GM12872 (cell line): ENCODE data around the gene GFPT2.

Experiments
- CTCF ChIP-seq: IDR thresholded peaks from 3 replicates; pipeline ENCODE4 v1.5.1; 2011; ENCODE audit warnings: low read depth, mild to moderate bottlenecking, low read length, moderate library complexity; ENCODE audit not compliant: insufficient read depth

GFPT2 gene

GRCh38 chr5:180334751-180335613 lies 18.2 kb downstream of the GFPT2 start:
- no peak for TF ChIP-seq CTCF

GRCh38 chr5:180334176-180334575 lies 19.0 kb downstream of the GFPT2 start:
- no peak for TF ChIP-seq CTCF

GRCh38 chr5:180333661-180334060 lies 19.5 kb downstream of the GFPT2 start:
- TF ChIP-seq CTCF: no peak

DNA sequence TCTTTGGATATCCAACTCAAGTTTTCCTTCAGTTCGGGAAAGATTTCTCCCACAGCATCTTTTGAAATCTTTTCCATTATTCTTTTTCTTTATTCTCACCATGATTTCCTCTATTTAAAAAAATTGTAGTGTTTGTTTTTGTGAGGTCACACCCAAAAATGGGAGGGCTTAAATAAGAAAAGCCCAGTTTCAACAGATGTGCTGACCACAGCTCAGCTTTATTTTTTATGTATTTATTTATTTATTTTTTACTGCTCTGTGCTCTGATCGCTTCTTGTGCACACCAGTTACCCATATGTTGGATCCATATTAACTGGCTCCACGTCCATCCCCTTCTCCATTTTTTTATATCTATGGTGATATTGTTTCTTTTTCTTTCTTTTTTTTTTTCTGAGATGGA lies 20.3 kb downstream of the GFPT2 start:
- TF ChIP-seq CTCF: no peak

DNA sequence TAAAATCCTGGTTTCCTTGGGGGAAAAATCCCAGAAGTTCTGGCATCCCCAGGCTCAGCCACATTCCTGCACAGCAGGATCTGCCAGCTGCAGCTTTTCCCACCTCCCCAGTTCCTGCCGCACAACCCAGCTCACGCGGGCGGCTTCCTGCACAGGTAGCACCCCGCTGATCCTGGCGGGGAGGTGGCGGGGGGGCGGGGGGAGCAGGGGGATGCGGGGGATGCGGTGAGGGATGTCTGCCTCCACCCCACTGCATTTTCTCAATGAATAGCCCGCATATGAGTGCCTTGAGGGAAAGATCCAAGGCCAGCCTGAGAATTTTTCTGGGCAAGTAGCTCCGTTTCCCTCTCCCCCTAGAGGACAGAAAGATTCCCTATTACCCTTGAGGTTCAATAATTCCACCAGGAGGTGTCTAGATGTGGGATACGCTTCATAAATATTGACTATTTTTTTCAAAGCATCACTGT lies 21.1 kb downstream of the GFPT2 start:
- TF ChIP-seq CTCF: no peak

- TF ChIP-seq CTCF: no peak
Observed at GRCh38 chr5:180331647-180331950, 21.5 kb downstream of the GFPT2 start.

- no peak for TF ChIP-seq CTCF
Observed at GRCh38 chr5:180330810-180331646, 22.1 kb downstream of the GFPT2 start.
